Activated T-helper 17 cell treated with anti-CD3 and anti-CD28 coated beads, Interleukin-2, amount 50 U/mL, for 72 hours (primary cell): ENCODE data around the gene NFIX. TPM values are rescaled to one million over a fixed set of nuclear protein-coding genes. Genes with fewer than 3 reads are reported as not detected.
A peak's percentile ranks its signal among the peaks of the same experiment; 100 is the strongest.

Experiments
- ATAC-seq: fragments of 150-1000 bp; cut with Tn5 transposase; replicated peaks from 2 replicates; pipeline ENCODE4 v1.10.0; 2021; ENCODE audit warnings: mild to moderate bottlenecking, moderate library complexity
- H3K27ac Mint-ChIP-seq: one replicate; pipeline ENCODE4 v1.8.0; 2022; ENCODE audit warnings: mixed read lengths
- H3K27me3 Mint-ChIP-seq: one replicate; pipeline ENCODE4 v1.8.0; 2022; ENCODE audit warnings: mixed read lengths
- H3K36me3 Mint-ChIP-seq: one replicate; pipeline ENCODE4 v1.8.0; 2022; ENCODE audit warnings: low read depth, mild to moderate bottlenecking, mixed read lengths
- H3K4me1 Mint-ChIP-seq: one replicate; pipeline ENCODE4 v1.8.0; 2022; ENCODE audit warnings: mixed read lengths
- H3K4me3 Mint-ChIP-seq: one replicate; pipeline ENCODE4 v1.8.0; 2022; ENCODE audit warnings: mild to moderate bottlenecking, mixed read lengths
- H3K9me3 Mint-ChIP-seq: one replicate; pipeline ENCODE4 v1.8.0; 2022; ENCODE audit warnings: mixed read lengths
- total RNA-seq, 2 donors: library from RNA; stranded (reverse); gene quantifications; one replicate each; pipeline ENCODE4 v1.2.3, GENCODE V29; 2022

The NFIX gene
- total RNA-seq, 2 donors from 2014 or later, result 0.43 to 1.1 TPM

DNA sequence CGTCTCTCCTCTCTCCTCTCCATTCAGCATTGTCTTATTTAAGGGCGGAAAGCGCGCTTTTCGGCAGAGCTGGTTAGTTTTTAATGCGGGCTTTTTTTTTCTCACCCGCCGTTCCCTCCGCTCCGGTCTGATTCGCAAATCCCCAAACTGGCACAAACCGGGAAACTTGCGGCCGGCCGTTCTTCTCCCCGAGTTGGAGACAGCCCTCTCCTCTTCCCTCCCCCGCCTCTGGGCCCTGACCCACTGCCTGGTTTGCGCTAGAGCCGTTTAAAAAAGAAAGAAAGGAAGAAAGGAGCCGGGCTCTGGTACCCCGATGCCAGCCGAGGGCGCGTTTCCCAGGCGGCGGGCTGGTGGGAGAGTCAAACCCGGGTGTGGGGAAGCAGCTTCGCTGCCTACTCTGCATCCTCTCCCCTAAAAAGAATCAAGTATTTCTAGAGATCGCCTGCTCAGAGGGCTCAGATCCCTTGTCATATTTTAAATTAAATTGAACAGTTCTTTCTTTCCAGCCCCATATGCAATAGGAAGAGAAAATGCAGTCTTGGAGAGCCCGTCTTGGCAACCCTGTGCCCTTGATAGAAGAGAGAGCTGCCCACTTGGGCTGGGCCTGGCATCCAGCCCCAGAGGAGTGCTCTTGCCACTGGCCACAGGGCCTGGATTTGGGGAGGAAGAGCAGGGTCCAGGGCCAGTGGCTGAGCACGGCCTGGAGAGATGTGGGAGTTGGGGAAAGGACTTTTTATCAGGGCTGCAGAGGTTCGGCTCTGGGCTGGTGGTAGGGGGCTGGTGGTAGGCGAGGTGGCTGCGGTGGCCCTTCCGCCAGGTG, 19.0 kb downstream of the NFIX start:
- Mint-ChIP-seq H3K9me3 (no peaks in the 10 kb centered on the region), H3K36me3 (peaks cover 7% of the 10 kb centered on the region), H3K27ac (peak overlapping the region; percentile 25), H3K4me1 (peaks cover 7% of the 10 kb centered on the region), H3K4me3 (peak overlapping the region; percentile 84), H3K27me3 (peaks cover 56% of the 10 kb centered on the region)
- ATAC-seq, result no peak

DNA sequence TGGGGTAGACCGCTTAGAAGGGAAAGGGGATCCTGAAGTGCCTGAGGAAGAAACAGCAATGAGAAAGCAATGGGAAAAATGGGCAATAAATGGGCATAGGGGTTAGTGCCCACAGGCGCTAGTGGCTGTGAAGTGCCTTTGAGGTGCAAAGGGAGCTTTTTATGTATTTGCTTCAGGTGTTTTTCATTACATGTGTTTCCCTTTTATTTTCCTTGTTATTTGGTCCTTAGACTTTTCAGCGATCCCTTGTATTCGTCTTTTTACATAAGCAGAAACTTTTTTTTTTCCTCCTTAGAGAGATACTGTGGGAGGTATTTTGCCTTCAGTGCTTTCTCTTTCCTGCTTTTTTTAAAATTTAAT, 19.6 kb downstream of the NFIX start:
- Mint-ChIP-seq H3K4me3 (no peak overlapping the region), H3K27ac (no peak overlapping the region)
- no peak for ATAC-seq

DNA sequence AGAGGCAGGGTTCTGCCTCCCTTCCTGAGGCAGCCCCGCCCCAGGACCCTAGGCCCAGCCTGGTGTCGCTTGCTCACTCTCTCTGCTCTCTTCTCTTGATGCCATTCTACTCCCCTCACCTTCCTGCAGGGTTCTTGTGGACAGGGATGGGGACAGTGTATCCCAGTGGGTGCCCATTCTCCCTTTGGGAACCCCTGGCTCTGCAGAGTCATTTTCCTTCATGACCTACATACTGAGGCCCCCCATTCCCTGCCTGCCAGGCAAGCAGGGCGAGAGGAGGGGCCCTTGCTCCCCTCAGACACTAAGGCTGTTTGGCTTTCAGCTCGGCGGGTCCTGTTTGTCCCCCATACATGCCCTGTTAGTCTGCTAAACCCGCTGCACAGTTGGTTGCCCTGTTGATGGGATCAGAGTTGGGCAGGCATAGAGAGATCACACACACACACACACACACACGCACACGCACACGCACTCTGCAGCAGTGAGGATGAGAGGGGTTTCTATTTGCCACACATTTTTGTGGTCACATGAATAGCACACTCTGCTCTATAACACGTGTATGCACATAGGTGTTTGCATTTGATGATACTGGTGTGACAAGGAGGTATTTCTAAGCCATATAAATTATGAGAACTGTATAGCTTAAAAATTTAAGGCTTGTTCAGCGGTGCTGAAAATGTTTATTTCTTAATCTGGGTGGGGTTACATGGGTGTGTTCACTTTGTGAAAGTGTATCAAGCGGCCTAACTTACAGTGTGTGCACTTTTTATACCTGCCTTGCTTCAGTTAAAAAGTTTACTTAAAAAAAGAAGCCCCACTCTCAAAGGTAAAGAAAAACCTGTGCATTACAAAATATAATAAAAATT, 20.3 kb downstream of the NFIX start:
- H3K4me1 Mint-ChIP-seq, result peaks cover 7% of the 10 kb centered on the region
- H3K27ac Mint-ChIP-seq, result no peak overlapping the region
- no peaks in the 10 kb centered on the region for H3K9me3 Mint-ChIP-seq
- peaks cover 7% of the 10 kb centered on the region for H3K36me3 Mint-ChIP-seq
- H3K27me3 Mint-ChIP-seq, result peaks cover 57% of the 10 kb centered on the region
- ATAC-seq, result no peak
- no peak overlapping the region for H3K4me3 Mint-ChIP-seq

More for the DNA sequence above, 19.6 kb downstream of the NFIX start:
- peaks cover 7% of the 10 kb centered on the region for H3K36me3 Mint-ChIP-seq
- H3K9me3 Mint-ChIP-seq, result no peaks in the 10 kb centered on the region
- peaks cover 56% of the 10 kb centered on the region for H3K27me3 Mint-ChIP-seq
- peaks cover 7% of the 10 kb centered on the region for H3K4me1 Mint-ChIP-seq

DNA sequence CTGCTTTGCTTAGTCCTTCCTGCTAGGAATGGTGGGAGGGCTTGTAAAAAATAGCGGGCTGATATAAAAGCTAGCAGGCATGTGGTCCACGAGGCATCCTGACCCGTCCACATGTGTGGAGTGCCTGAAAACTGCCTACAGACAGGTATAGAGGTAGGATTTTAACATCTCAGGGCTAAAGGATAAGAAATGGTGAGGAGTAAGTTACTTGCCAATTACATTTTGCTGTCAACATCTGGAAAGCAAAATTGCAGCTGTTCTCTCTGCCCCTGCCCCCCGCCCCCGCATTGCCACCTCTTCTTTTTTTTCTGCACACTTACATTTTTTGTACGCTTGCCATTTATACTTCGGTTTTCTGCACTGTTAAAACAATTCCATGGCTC, 21.0 kb downstream of the NFIX start:
- ATAC-seq, result no peak
- no peak overlapping the region for H3K4me3 Mint-ChIP-seq
- H3K27ac Mint-ChIP-seq, result no peak overlapping the region
- H3K9me3 Mint-ChIP-seq, result no peaks in the 10 kb centered on the region
- H3K36me3 Mint-ChIP-seq, result peaks cover 7% of the 10 kb centered on the region
- peaks cover 7% of the 10 kb centered on the region for H3K4me1 Mint-ChIP-seq
- peaks cover 56% of the 10 kb centered on the region for H3K27me3 Mint-ChIP-seq

DNA sequence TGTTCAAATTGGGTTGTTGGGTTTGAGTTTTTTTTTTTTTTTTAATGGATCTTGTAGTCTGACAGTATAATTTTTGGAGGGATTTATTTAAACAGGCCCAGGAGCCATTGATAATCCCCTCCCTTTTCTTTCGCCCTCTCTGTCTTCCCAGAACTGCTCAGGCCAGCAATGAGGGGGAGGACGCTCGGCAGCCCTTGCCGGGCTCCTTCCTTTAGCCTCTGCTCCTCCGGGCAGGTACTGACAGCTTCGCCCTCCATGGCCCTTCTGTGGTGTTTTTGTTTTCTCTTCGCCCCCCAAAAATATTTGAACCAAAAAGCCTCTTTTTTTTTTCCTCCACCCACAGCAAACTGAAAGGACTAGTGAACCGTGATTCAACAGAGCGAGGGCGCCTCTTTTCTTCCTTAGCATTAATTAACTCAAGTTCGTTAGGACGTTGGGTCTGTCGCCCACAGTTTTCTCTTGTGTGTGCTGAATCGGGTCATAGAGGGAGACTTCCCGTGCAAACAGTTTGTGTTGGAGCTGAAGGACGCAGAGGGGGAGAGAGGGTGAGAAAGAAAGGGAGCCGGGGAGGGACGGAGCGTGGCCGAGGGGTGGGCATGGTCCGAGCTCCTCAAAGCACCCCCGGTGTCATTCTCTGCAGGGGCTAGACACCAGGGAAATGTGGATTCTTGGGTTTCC, 21.5 kb downstream of the NFIX start:
- Mint-ChIP-seq H3K4me3 (no peak overlapping the region), H3K36me3 (peaks cover 7% of the 10 kb centered on the region), H3K4me1 (peaks cover 7% of the 10 kb centered on the region), H3K27ac (no peak overlapping the region), H3K27me3 (peaks cover 55% of the 10 kb centered on the region), H3K9me3 (no peaks in the 10 kb centered on the region)
- no peak for ATAC-seq

DNA sequence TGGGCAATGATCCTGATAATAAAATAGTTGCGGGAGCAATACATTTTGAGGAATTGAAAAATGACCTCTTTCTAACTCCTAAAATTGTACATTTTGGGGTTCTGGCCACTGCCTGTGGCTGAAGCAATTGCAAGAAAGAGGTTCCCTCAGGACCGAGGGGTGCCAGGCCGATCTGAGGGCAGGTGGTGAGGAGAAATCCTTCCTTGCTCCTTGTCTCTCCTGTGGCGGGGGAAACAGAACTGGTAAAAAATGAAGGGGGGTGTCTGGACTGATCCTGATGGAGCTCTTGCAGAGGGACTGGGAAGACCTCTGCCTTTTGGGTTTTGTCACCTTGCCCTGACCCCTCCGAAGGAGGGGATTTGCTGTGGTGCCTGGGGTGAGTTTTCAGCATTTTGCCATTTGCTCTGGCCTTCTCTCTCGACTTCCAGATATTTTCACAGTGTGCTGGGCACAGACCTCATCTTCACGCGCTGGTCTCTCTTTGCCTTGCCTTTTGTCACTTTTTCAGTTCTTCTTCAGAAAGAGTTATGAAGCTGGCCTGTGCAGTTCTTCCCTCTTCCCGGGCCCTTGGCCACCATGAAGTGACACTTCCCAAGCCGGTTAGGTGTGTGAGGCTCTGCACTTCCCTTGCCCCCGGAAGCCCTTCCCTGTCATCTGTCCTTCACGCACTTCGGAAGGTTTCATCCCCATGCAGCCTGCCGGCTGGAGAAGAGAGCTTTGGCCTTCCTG, 22.2 kb downstream of the NFIX start:
- Mint-ChIP-seq H3K4me3 (no peak overlapping the region), H3K27me3 (peaks cover 55% of the 10 kb centered on the region), H3K36me3 (peaks cover 7% of the 10 kb centered on the region), H3K27ac (no peak overlapping the region), H3K9me3 (no peaks in the 10 kb centered on the region), H3K4me1 (peaks cover 7% of the 10 kb centered on the region)
- no peak for ATAC-seq

DNA sequence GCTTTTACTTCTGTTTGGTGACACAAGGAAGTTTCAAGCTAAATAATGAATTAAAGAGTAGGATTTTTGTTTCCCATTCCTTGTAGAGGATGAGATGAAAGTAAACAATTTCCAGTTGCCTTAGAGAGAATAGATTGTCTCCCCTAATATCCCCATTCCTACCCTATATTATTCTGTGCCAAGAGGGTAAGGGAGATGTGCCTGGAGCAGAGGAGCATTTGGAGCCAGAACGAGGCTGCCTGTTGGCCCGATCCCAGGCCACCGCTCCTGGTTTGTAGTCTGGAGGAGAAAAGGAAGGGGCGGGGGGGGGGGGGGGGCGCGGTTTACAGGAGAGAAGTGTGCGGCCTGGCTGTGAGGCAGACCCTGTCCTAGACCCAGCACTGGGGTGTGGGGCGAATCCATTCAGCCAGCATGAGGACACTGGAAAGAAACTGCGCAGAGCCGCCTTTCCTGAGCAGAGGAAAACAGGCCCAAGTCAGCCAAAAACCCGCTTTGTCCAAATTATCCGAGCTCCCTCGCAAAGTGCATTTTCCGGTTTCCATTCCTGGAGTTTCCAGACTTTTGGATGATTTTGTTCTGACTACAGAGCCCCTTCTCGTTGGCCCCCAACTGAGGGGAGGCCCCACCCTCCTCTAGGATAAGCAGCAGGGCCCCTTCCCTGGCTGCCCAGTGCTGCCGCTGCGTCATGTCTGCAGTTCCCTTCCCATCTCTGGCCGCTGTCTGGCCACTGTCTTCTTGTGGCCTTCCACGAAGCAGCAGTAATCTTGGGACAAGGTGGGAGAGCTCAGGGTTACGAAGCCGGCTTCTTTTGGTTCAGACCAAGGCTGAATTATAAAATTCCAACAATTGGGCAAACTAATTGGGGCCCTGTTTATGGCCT, 23.0 kb downstream of the NFIX start:
- Mint-ChIP-seq H3K27me3 (peaks cover 48% of the 10 kb centered on the region), H3K9me3 (no peaks in the 10 kb centered on the region)
- ATAC-seq, result no peak

DNA sequence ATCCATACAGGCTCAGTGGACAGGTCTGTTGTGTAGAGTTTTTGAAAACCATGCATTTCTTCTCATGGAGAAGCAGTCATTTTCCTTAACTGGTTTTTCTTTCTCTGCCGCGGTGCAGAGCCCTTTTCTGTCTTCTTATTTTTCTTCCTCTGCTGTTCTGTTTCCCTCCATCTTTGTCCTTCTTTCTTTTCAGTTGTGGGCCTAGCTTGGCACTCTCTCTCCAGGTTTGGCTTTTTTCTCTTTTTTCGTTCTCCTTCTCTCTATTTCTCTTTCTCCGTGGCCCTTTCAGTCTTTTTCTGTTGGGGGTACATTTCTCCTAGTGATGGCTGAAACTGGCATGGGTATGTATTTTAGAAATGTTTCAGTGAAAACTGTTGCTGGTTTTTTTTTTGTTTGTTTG, 24.1 kb downstream of the NFIX start:
- ATAC-seq, result no peak
- Mint-ChIP-seq H3K27me3 (peaks cover 44% of the 10 kb centered on the region), H3K36me3 (no peaks in the 10 kb centered on the region)

More for the DNA sequence above, 23.0 kb downstream of the NFIX start:
- Mint-ChIP-seq H3K36me3 (no peaks in the 10 kb centered on the region), H3K27ac (no peak overlapping the region), H3K4me1 (no peaks in the 10 kb centered on the region), H3K4me3 (no peak overlapping the region)

DNA sequence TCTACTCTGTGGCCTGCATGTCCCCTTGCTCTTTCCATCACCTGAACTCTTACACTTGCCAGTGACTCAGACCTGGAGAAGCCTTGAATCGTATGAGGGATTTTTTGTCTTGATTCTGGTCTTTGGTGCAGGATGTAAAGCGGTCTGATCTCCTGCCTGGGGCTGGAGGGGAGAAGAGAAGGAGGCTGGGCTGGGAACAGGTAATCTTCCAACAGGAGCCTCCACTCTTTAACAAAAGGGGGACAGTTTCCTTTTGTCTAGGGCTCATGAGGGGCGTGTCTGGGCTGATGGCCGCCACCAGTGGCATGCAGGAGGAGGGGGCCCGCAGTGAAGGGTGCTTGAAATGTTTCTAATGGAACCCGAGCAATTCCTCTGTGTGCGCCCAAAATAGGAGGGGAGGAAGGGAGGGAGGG, 24.7 kb downstream of the NFIX start:
- Mint-ChIP-seq H3K27me3 (peaks cover 42% of the 10 kb centered on the region), H3K27ac (no peak overlapping the region), H3K4me1 (peaks cover 4% of the 10 kb centered on the region), H3K36me3 (no peaks in the 10 kb centered on the region), H3K4me3 (no peak overlapping the region), H3K9me3 (no peaks in the 10 kb centered on the region)
- ATAC-seq, result no peak

More for the DNA sequence above, 24.1 kb downstream of the NFIX start:
- Mint-ChIP-seq H3K27ac (no peak overlapping the region), H3K9me3 (no peaks in the 10 kb centered on the region), H3K4me1 (peaks cover 1% of the 10 kb centered on the region), H3K4me3 (no peak overlapping the region)

DNA sequence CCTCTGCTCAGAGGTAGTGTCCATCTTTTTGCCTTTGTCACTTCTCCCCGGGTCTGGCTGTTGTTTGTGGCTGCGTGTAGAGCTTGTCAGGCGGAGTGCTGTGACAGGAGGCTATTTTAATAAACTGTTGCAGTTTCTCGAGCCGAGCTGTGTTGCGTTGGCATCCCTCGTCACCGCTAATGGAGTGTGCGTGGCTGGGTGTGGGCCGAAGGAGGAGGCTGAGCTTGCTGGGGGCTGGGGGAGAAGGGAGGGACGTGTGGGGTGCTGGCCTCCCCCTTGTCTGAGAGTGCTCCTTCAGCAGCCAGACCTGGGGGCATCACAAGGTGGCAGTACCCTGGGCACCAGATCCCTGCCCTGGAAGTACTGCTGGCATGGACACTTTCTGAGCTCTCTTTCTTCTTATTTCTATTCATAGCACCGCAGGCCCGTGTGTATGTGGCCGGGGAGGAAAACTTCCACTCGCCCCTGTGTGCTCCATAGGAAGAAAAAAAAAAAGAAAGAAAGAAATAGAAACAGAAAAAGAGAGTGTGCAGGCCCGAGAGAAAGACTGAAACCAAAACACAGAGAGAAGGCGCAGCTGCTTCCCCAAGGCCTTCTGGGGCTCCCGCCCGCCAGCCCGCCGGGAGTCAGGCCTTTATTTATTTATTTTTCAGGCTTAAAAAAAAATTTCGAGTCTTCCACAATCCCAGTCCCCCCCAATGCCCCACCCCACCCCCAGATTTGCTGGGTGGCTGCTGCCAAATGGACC, 27.0 kb downstream of the NFIX start:
- no peaks in the 10 kb centered on the region for H3K36me3 Mint-ChIP-seq
- ATAC-seq, result no peak
- no peak overlapping the region for H3K27ac Mint-ChIP-seq
- H3K27me3 Mint-ChIP-seq, result peaks cover 42% of the 10 kb centered on the region
- H3K9me3 Mint-ChIP-seq, result no peaks in the 10 kb centered on the region
- peak overlapping the region; percentile 9 for H3K4me3 Mint-ChIP-seq
- peaks cover 4% of the 10 kb centered on the region for H3K4me1 Mint-ChIP-seq

DNA sequence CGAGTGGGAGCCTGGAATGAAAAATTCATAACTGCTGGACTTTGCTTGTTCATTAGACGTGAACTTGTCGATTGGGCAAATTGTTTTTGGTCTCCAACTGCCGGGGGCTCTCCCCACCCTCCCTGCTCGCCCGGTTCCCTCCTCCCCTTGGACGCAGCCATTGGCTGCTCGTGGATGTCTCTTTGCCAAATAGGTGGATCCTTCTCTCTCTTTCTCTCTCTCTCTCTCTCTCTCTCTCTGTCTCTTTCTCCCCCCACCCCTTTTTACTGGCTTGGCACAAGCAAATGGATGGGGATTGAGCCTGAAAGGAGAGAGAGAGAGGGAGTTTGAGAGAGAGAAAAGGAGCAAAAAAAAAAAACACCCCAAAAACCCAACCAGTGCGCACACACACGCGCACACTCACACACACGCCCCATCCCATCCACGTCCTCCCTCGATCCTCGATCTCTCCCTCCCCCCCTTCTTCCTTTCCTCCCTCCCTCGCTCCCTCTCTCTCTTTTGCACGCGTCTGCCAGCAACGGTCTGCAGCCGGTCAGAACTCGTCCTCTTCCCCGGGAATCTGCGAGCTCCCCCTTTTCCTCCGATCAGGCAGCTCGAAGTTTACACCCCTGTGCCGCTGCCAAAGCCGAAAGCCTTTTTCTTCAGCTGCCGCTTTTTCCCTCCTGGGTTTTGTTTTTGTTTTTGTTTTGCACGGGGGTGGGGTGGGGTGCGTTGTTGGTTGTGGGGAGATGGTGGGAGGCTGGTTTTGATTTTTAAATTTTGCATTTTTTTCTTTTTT, 27.8 kb downstream of the NFIX start:
- peaks cover 34% of the 10 kb centered on the region for H3K27me3 Mint-ChIP-seq
- H3K27ac Mint-ChIP-seq, result no peak overlapping the region

DNA sequence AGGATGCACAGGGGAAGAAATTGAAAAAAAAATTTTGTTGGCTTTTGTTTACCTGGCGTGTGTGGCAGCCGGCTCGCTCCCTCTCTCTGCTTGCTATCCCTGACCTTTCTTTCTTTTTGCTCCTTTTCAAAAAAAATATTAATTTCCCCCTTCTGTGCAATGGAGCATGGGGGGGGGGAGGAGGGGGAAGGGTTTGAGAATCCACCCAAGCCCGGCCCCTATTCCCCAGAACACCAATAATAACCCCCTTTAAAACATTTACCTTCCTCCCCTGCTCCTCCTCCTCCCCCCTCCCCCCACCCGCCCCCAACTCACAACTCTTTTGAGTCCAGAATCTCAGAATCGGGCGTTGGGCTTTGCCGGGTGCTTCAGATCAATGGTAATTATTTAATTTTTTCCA, 28.4 kb downstream of the NFIX start:
- H3K27me3 Mint-ChIP-seq, result peaks cover 36% of the 10 kb centered on the region
- no peak for ATAC-seq

More for the DNA sequence above, 27.8 kb downstream of the NFIX start:
- H3K36me3 Mint-ChIP-seq, result no peaks in the 10 kb centered on the region
- peak overlapping the region; percentile 43 for H3K4me3 Mint-ChIP-seq
- ATAC-seq, result no peak
- H3K4me1 Mint-ChIP-seq, result peaks cover 4% of the 10 kb centered on the region
- H3K9me3 Mint-ChIP-seq, result no peaks in the 10 kb centered on the region

More for the DNA sequence above, 28.4 kb downstream of the NFIX start:
- Mint-ChIP-seq H3K27ac (no peak overlapping the region), H3K4me3 (peak overlapping the region; percentile 43), H3K36me3 (no peaks in the 10 kb centered on the region), H3K9me3 (no peaks in the 10 kb centered on the region), H3K4me1 (peaks cover 4% of the 10 kb centered on the region)
